DND-41 (cell line): ENCODE data around the gene ESM1.
A peak's percentile ranks its signal among the peaks of the same experiment; 100 is the strongest.

Experiments used
- ATAC-seq: fragments of 200-7000 bp; cut with Tn5 transposase; 3 replicates; pipeline ENCODE4 v1.9.1; 2021; ENCODE audit warnings: low read depth; ENCODE audit not compliant: insufficient read depth
- DNase-seq: peaks from one replicate; pipeline ENCODE4 v3.0.0-alpha.2; 2020
- H2AFZ ChIP-seq: 2 replicates; pipeline ENCODE4 v1.6.0; 2012; ENCODE audit warnings: low read depth, low read length
- H3K27ac ChIP-seq: 2 replicates; pipeline ENCODE4 v1.5.1; 2012; ENCODE audit warnings: low read length, inconsistent platforms
- H3K27me3 ChIP-seq: fragments of 200-600 bp; sonication (generic); 2 replicates; pipeline ENCODE4 v1.6.0; 2012; ENCODE audit warnings: low read length, mild to moderate bottlenecking, inconsistent platforms; ENCODE audit not compliant: insufficient read depth, poor library complexity
- H3K36me3 ChIP-seq: 2 replicates; pipeline ENCODE4 v1.5.1; 2012; ENCODE audit warnings: low read length, inconsistent platforms; ENCODE audit not compliant: insufficient read depth
- H3K4me1 ChIP-seq: 2 replicates; pipeline ENCODE4 v1.5.1; 2012; ENCODE audit warnings: mild to moderate bottlenecking, low read length; ENCODE audit not compliant: insufficient read depth
- H3K4me2 ChIP-seq: 2 replicates; pipeline ENCODE4 v1.6.0; 2012; ENCODE audit warnings: mild to moderate bottlenecking, moderate library complexity, low read length, inconsistent platforms; ENCODE audit not compliant: insufficient read depth
- H3K4me3 ChIP-seq, 2 experiments: fragments of 200-600 bp in 1 of 2; shearing (Covaris generic) in 1 of 2; 2 replicates each; pipeline ENCODE4 v1.5.1; 2012 to 2016; ENCODE audit warnings: inconsistent platforms in 2 of 2, low read length in 2 of 2, mild to moderate bottlenecking in 2 of 2, low read depth in 1 of 2, moderate library complexity in 1 of 2
- H3K79me2 ChIP-seq: 2 replicates; pipeline ENCODE4 v1.6.0; 2012; ENCODE audit warnings: low read length, inconsistent platforms; ENCODE audit not compliant: insufficient read depth
- H3K9ac ChIP-seq: 2 replicates; pipeline ENCODE4 v1.6.0; 2012; ENCODE audit warnings: low read depth, mild to moderate bottlenecking, inconsistent platforms, low read length, moderate library complexity
- H3K9me3 ChIP-seq: 2 replicates; pipeline ENCODE4 v1.5.1; 2012; ENCODE audit warnings: low read length, moderate library complexity, mild to moderate bottlenecking, inconsistent platforms; ENCODE audit not compliant: insufficient read depth, severe bottlenecking
- H4K20me1 ChIP-seq: 2 replicates; pipeline ENCODE4 v1.6.0; 2012; ENCODE audit warnings: low read length; ENCODE audit not compliant: insufficient read depth
- CTCF ChIP-seq: IDR thresholded peaks from 2 replicates; pipeline ENCODE4 v1.5.1; 2012; ENCODE audit warnings: borderline replicate concordance, low read length, moderate library complexity, mild to moderate bottlenecking; ENCODE audit not compliant: poor library complexity, severe bottlenecking; ENCODE audit errors: extremely low read depth
- EZH2 ChIP-seq: IDR thresholded peaks from 3 replicates; pipeline ENCODE4 v1.6.1; 2012; ENCODE audit warnings: borderline replicate concordance, low read depth, mild to moderate bottlenecking, moderate library complexity, low read length, inconsistent platforms; ENCODE audit not compliant: severe bottlenecking

The ESM1 gene

DNA sequence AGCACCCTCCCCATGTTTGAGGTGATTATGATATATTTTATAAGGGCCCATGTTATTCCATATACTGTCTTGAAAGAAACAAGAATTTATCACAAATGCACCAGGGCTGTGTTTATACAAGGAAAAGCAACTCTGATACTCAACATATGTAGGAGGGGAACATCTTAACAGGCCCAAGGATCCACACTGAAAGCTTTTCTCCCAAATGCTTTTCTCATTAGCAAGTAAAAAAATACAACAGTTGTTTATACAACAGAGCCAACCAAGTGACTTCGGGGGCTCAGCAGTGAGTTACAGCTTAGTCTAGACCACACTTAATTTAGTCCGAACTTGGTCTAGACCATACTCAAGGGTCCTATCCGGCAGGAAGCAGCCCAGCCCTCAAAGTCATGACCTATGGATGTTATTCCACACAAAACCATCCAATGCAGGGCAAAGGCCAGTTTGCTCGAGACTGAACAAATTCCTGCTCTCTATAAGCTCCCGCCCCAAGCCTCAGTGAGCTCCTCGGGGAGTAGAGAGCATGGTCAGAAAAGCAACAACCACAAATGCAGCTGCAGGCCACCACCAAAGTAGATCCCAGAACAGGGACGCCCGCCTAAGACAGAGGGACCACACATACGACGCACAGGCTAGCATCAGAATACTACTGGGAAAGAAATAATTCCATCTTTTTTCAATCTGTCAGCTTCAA is 45.4 kb upstream of the ESM1 start:
- TF ChIP-seq CTCF (no peak), EZH2 (no peak)
- DNase-seq = no peak
- Histone ChIP-seq H3K9me3 (no peaks in the 10 kb centered on the region), H3K79me2 (no peaks in the 10 kb centered on the region), H3K4me2 (no peak overlapping the region), H2AFZ (no peak overlapping the region), H3K9ac (no peak overlapping the region), H3K27ac (no peak overlapping the region), H3K36me3 (no peaks in the 10 kb centered on the region), H3K4me3 (no peak overlapping the region), H4K20me1 (no peaks in the 10 kb centered on the region), H3K27me3 (no peaks in the 10 kb centered on the region), H3K4me1 (peaks cover 33% of the 10 kb centered on the region)
- ATAC-seq = no peak

GRCh38 chr5:55030220-55030619 is 44.8 kb upstream of the ESM1 start:
- no peaks in the 10 kb centered on the region for H3K79me2 ChIP-seq
- DNase-seq (no peak), ATAC-seq (no peak)
- H2AFZ ChIP-seq = no peak overlapping the region
- no peak overlapping the region for H3K9ac ChIP-seq
- no peak overlapping the region for H3K4me2 ChIP-seq
- H3K9me3 ChIP-seq = no peaks in the 10 kb centered on the region
- H3K27me3 ChIP-seq = no peaks in the 10 kb centered on the region
- H3K4me3 ChIP-seq = no peak overlapping the region
- H3K36me3 ChIP-seq = no peaks in the 10 kb centered on the region
- H4K20me1 ChIP-seq = no peaks in the 10 kb centered on the region
- H3K4me1 ChIP-seq = peaks cover 33% of the 10 kb centered on the region
- TF ChIP-seq CTCF (no peak), EZH2 (no peak)
- no peak overlapping the region for H3K27ac ChIP-seq

DNA sequence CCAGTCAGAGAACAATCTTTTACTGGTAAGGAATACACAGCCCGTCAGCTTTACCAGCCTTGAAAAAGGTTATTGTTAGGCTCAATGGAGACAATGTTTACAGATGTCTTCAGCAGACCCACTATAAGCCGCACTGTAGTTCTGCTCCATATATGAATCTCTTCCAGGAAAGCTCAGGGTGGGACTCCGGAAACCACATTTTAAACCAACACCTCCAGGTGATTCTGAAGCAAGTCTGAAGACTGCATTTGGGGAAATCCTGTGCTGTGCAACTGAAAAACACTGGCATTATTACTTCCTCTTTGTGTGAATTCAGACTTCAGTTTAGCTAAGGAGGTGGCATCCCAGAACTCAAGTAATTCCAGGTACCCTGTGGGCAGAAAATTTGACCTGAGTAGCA is 42.2 kb upstream of the ESM1 start:
- Histone ChIP-seq H3K4me2 (peak overlapping the region; percentile 22; the same call in 1 of the 2 replicates), H3K9me3 (no peaks in the 10 kb centered on the region), H3K9ac (no peak overlapping the region), H2AFZ (no peak overlapping the region), H4K20me1 (no peaks in the 10 kb centered on the region), H3K79me2 (no peaks in the 10 kb centered on the region), H3K27me3 (no peaks in the 10 kb centered on the region), H3K4me1 (peaks cover 26% of the 10 kb centered on the region), H3K27ac (peak overlapping the region; percentile 63), H3K4me3 (no peak overlapping the region), H3K36me3 (no peaks in the 10 kb centered on the region)
- TF ChIP-seq EZH2 (no peak), CTCF (no peak)
- DNase-seq (peak; percentile 74), ATAC-seq (peak; percentile 98)

GRCh38 chr5:55022450-55022849 is 37.1 kb upstream of the ESM1 start:
- peaks cover 22% of the 10 kb centered on the region for H3K4me1 ChIP-seq
- H3K36me3 ChIP-seq = no peaks in the 10 kb centered on the region
- no peaks in the 10 kb centered on the region for H4K20me1 ChIP-seq
- no peak overlapping the region for H2AFZ ChIP-seq
- DNase-seq = no peak
- no peak overlapping the region for H3K4me3 ChIP-seq
- H3K27me3 ChIP-seq = no peaks in the 10 kb centered on the region
- TF ChIP-seq EZH2 (no peak), CTCF (no peak)
- no peak overlapping the region for H3K9ac ChIP-seq
- H3K79me2 ChIP-seq = no peaks in the 10 kb centered on the region
- H3K9me3 ChIP-seq = no peaks in the 10 kb centered on the region
- no peak overlapping the region for H3K4me2 ChIP-seq
- ATAC-seq = peak; percentile 59; the same call in 1 of the 3 replicates
- H3K27ac ChIP-seq = no peak overlapping the region
